Measurements from ENCODE around the gene NOMO2.
"Not testable (repeated sequence)": the region's sequence is repeated elsewhere in the genome, so short reads cannot be mapped to it uniquely, and the experiment has no call there.

The NOMO2 gene

GRCh38 chr16:18561727-18562314 is at the start of gene NOMO2:
Gene NOMO2 (minus strand): TSS chr16:18562097. CDS start chr16:18562040, 57 bp downstream.
- not testable (repeated sequence) for DNase-seq (ENCODE audit: low spot score)

- DNase-seq (ENCODE audit: low spot score): not testable (repeated sequence)
Measured at GRCh38 chr16:18610147-18610803, 48.4 kb upstream of the NOMO2 start.

- not testable (repeated sequence) for DNase-seq (ENCODE audit: low spot score)
Measured at GRCh38 chr16:18608271-18608670, 46.4 kb upstream of the NOMO2 start.

GRCh38 chr16:18603572-18604246 is 41.8 kb upstream of the NOMO2 start:
- DNase-seq (ENCODE audit: low spot score): not testable (repeated sequence)

- not testable (repeated sequence) for DNase-seq (ENCODE audit: low spot score)
Measured at GRCh38 chr16:18598582-18598981, 36.7 kb upstream of the NOMO2 start.

- not testable (repeated sequence) for DNase-seq (ENCODE audit: low spot score)
Measured at GRCh38 chr16:18597734-18598133, 35.8 kb upstream of the NOMO2 start.

- DNase-seq (ENCODE audit: low spot score): not testable (repeated sequence)
Measured at GRCh38 chr16:18597319-18597718, 35.4 kb upstream of the NOMO2 start.

- DNase-seq (ENCODE audit: low spot score): not testable (repeated sequence)
Measured at GRCh38 chr16:18595796-18596195, 33.9 kb upstream of the NOMO2 start.

GRCh38 chr16:18594880-18595279 is 33.0 kb upstream of the NOMO2 start:
- DNase-seq (ENCODE audit: low spot score): not testable (repeated sequence)

GRCh38 chr16:18593904-18594303 is 32.0 kb upstream of the NOMO2 start:
- not testable (repeated sequence) for DNase-seq (ENCODE audit: low spot score)

GRCh38 chr16:18592982-18593381 is 31.1 kb upstream of the NOMO2 start:
- not testable (repeated sequence) for DNase-seq (ENCODE audit: low spot score)

- not testable (repeated sequence) for DNase-seq (ENCODE audit: low spot score)
Measured at GRCh38 chr16:18591908-18592307, 30.0 kb upstream of the NOMO2 start.

GRCh38 chr16:18591441-18591840 is 29.5 kb upstream of the NOMO2 start:
- not testable (repeated sequence) for DNase-seq (ENCODE audit: low spot score)

GRCh38 chr16:18589806-18590205 is 27.9 kb upstream of the NOMO2 start:
- not testable (repeated sequence) for DNase-seq (ENCODE audit: low spot score)

- not testable (repeated sequence) for DNase-seq (ENCODE audit: low spot score)
Measured at GRCh38 chr16:18586560-18587540, 25.0 kb upstream of the NOMO2 start.

- not testable (repeated sequence) for DNase-seq (ENCODE audit: low spot score)
Measured at GRCh38 chr16:18585789-18586188, 23.9 kb upstream of the NOMO2 start.

GRCh38 chr16:18582902-18583301 is 21.0 kb upstream of the NOMO2 start:
- DNase-seq (ENCODE audit: low spot score): no peak

GRCh38 chr16:18580396-18580795 is 18.5 kb upstream of the NOMO2 start:
- DNase-seq (ENCODE audit: low spot score): not testable (repeated sequence)

GRCh38 chr16:18579261-18579660 is 17.4 kb upstream of the NOMO2 start:
- not testable (repeated sequence) for DNase-seq (ENCODE audit: low spot score)

GRCh38 chr16:18577942-18578341 is 16.0 kb upstream of the NOMO2 start:
- DNase-seq (ENCODE audit: low spot score): not testable (repeated sequence)

- not testable (repeated sequence) for DNase-seq (ENCODE audit: low spot score)
Measured at GRCh38 chr16:18575945-18576344, 14.0 kb upstream of the NOMO2 start.

Measured in HuH-7.5 (cell line).